Measurements from ENCODE around the gene HES1.
"Not testable (repeated sequence)": the region's sequence is repeated elsewhere in the genome, so short reads cannot be mapped to it uniquely, and the experiment has no call there.

Gene HES1

GRCh38 chr3:194139814-194140391, 4.0 kb downstream of the HES1 start:
- in situ Hi-C loops (cut with MboI; ENCODE audit: low sequenced_read_pairs) = no loop called here

GRCh38 chr3:194140520-194141414, 4.8 kb downstream of the HES1 start:
- in situ Hi-C loops (cut with MboI; ENCODE audit: low sequenced_read_pairs) = no loop called here

- in situ Hi-C loops (cut with MboI; ENCODE audit: low sequenced_read_pairs) = no loop called here
These were observed 5.6 kb downstream of the HES1 start for GRCh38 chr3:194141415-194142155.

- in situ Hi-C loops (cut with MboI; ENCODE audit: low sequenced_read_pairs) = no loop called here
These were observed 6.4 kb downstream of the HES1 start for GRCh38 chr3:194142156-194142910.

GRCh38 chr3:194145702-194146101, 9.8 kb downstream of the HES1 start:
- in situ Hi-C loops (cut with MboI; ENCODE audit: low sequenced_read_pairs) = no loop called here

- in situ Hi-C loops (cut with MboI; ENCODE audit: low sequenced_read_pairs) = no loop called here
These were observed 11.7 kb downstream of the HES1 start for GRCh38 chr3:194147679-194148078.

GRCh38 chr3:194148383-194148782, 12.4 kb downstream of the HES1 start:
- in situ Hi-C loops (cut with MboI; ENCODE audit: low sequenced_read_pairs) = no loop called here

- in situ Hi-C loops (cut with MboI; ENCODE audit: low sequenced_read_pairs) = no loop called here
These were observed 14.4 kb downstream of the HES1 start for GRCh38 chr3:194150252-194150934.

- in situ Hi-C loops (cut with MboI; ENCODE audit: low sequenced_read_pairs) = not testable (repeated sequence)
These were observed 15.0 kb downstream of the HES1 start for GRCh38 chr3:194150935-194151302.

- in situ Hi-C loops (cut with MboI; ENCODE audit: low sequenced_read_pairs) = no loop called here
These were observed 18.4 kb downstream of the HES1 start for GRCh38 chr3:194154346-194154745.

- in situ Hi-C loops (cut with MboI; ENCODE audit: low sequenced_read_pairs) = no loop called here
These were observed 20.1 kb downstream of the HES1 start for GRCh38 chr3:194156095-194156494.

GRCh38 chr3:194158942-194159439, 23.0 kb downstream of the HES1 start:
- in situ Hi-C loops (cut with MboI; ENCODE audit: low sequenced_read_pairs) = no loop called here

- in situ Hi-C loops (cut with MboI; ENCODE audit: low sequenced_read_pairs) = no loop called here
These were observed 24.2 kb downstream of the HES1 start for GRCh38 chr3:194160158-194160557.

- in situ Hi-C loops (cut with MboI; ENCODE audit: low sequenced_read_pairs) = no loop called here
These were observed 25.4 kb downstream of the HES1 start for GRCh38 chr3:194161131-194162045.

- in situ Hi-C loops (cut with MboI; ENCODE audit: low sequenced_read_pairs) = no loop called here
These were observed 26.2 kb downstream of the HES1 start for GRCh38 chr3:194162070-194162678.

GRCh38 chr3:194162817-194163584, 27.1 kb downstream of the HES1 start:
- in situ Hi-C loops (cut with MboI; ENCODE audit: low sequenced_read_pairs) = no loop called here

- in situ Hi-C loops (cut with MboI; ENCODE audit: low sequenced_read_pairs) = no loop called here
These were observed 27.7 kb downstream of the HES1 start for GRCh38 chr3:194163697-194164096.

GRCh38 chr3:194164861-194165260, 28.9 kb downstream of the HES1 start:
- in situ Hi-C loops (cut with MboI; ENCODE audit: low sequenced_read_pairs) = no loop called here

Data from hTERT RPE-1 (cell line).